ENCODE data around the gene SP5. TPM values are rescaled to one million over a fixed set of nuclear protein-coding genes. Genes with fewer than 3 reads are reported as not detected.

SP5 gene
- total and polyA plus RNA-seq, 9 of the 15 experiments (the other 6 are each of a cell fraction or from before 2014, with no cell fraction given) = 0.03 to 1.7 (median 0.16) TPM; not detected in 1

- TF ChIP-seq PBX2 (CRISPR knock-in tag; IDR thresholded peaks at IDR 0.05; ENCODE audit: low read depth) (no peak), PBX2 (tag; conservative IDR thresholded peaks at IDR 0.05; ENCODE audit: low read depth) (peak; percentile 81), FIP1L1 (IDR thresholded peaks at IDR 0.05; ENCODE audit: low read depth, low read length, poor library complexity, severe bottlenecking) (no peak), ZNF318 (IDR thresholded peaks at IDR 0.05; ENCODE audit: borderline replicate concordance in 1 of 2, low read depth in 1 of 2) (0 out of 4 replicates have a peak, but pooled peaks of 1 of the 2 experiments have one; percentile 35), ZNF134 (CRISPR knock-in tag; conservative IDR thresholded peaks at IDR 0.05) (no peak), NFIX (CRISPR knock-in tag; IDR thresholded peaks at IDR 0.05; ENCODE audit: low read depth) (peak; percentile 96), ZNF384 (IDR thresholded peaks at IDR 0.05; ENCODE audit: low read depth, low read length) (no peak), ZFP30 (CRISPR knock-in tag; IDR thresholded peaks at IDR 0.05; ENCODE audit: borderline replicate concordance) (no peak), MBD2 (IDR thresholded peaks at IDR 0.05; ENCODE audit: borderline replicate concordance, low read depth) (no peak), HNRNPK (IDR thresholded peaks at IDR 0.05; ENCODE audit: low read depth, low read length, poor library complexity, severe bottlenecking) (no peak), KLF10 (CRISPR knock-in tag; IDR thresholded peaks at IDR 0.05) (no peak)
Measured at GRCh38 chr2:170679607-170680079, 35.5 kb upstream of the SP5 start (continued).
